Neuronal stem cell (in vitro differentiated cells): ENCODE measurements around the gene TYW1B.
"Not testable (repeated sequence)": the region's sequence is repeated elsewhere in the genome, so short reads cannot be mapped to it uniquely, and the experiment has no call there.

Experiments used
- DNase-seq: peaks from one replicate; pipeline ENCODE4 v3.0.0-alpha.2; 2013; ENCODE audit warnings: low spot score
- H2AFZ ChIP-seq: one replicate; pipeline ENCODE4 v1.6.1; 2013; ENCODE audit warnings: mild to moderate bottlenecking, low read length, inconsistent platforms
- H2AK5ac ChIP-seq: 2 replicates; pipeline ENCODE4 v1.6.1; 2013; ENCODE audit warnings: low read depth, mild to moderate bottlenecking, inconsistent platforms, low read length, moderate library complexity, mixed read lengths
- H2BK120ac ChIP-seq: 2 replicates; pipeline ENCODE4 v1.6.1; 2013; ENCODE audit warnings: low read depth, mild to moderate bottlenecking, inconsistent platforms, low read length, moderate library complexity, mixed read lengths
- H2BK12ac ChIP-seq: one replicate; pipeline ENCODE4 v1.6.1; 2013; ENCODE audit warnings: low read length, inconsistent platforms
- H2BK15ac ChIP-seq: 2 replicates; pipeline ENCODE4 v1.6.1; 2013; ENCODE audit warnings: mild to moderate bottlenecking, low read length, inconsistent platforms, mixed read lengths
- H2BK5ac ChIP-seq: one replicate; pipeline ENCODE4 v1.6.1; 2013; ENCODE audit warnings: inconsistent platforms, mild to moderate bottlenecking, low read length, moderate library complexity
- H3K14ac ChIP-seq: one replicate; pipeline ENCODE4 v1.6.1; 2013; ENCODE audit warnings: low read length, inconsistent platforms
- H3K18ac ChIP-seq: 2 replicates; pipeline ENCODE4 v1.6.1; 2013; ENCODE audit warnings: low read length, inconsistent platforms
- H3K23ac ChIP-seq: 2 replicates; pipeline ENCODE4 v1.6.1; 2013; ENCODE audit warnings: low read depth, mild to moderate bottlenecking, mixed read lengths, low read length, inconsistent platforms; ENCODE audit not compliant: poor library complexity
- H3K27ac ChIP-seq: replicated peaks from 3 replicates; pipeline ENCODE4 v1.5.1; 2013; ENCODE audit warnings: low read length, inconsistent platforms
- H3K27me3 ChIP-seq, 3 experiments: 2 replicates each; pipeline ENCODE4 v1.6.1; 2013; ENCODE audit warnings: low read length in 3 of 3, mild to moderate bottlenecking in 2 of 3, inconsistent platforms in 1 of 3, low read depth in 1 of 3, mixed read lengths in 1 of 3, moderate library complexity in 1 of 3; ENCODE audit not compliant: control insufficient read depth in 3 of 3, insufficient read depth in 3 of 3
- H3K36me3 ChIP-seq, 2 donors: replicated peaks in 1 of 2; 2 replicates each; pipeline ENCODE4 v1.6.1; 2013; ENCODE audit warnings: low read length in 2 of 2; ENCODE audit not compliant: control insufficient read depth in 2 of 2, insufficient read depth in 2 of 2
- H3K4ac ChIP-seq: 2 replicates; pipeline ENCODE4 v1.6.1; 2013; ENCODE audit warnings: inconsistent platforms, mild to moderate bottlenecking, low read length, moderate library complexity
- H3K4me1 ChIP-seq, 2 donors: 1 replicate in 1 of 2; 2 replicates in 1 of 2; pipeline ENCODE4 v1.6.1; 2013; ENCODE audit warnings: low read length in 2 of 2, low read depth in 1 of 2; ENCODE audit not compliant: control insufficient read depth in 2 of 2, insufficient read depth in 1 of 2
- H3K4me2 ChIP-seq: one replicate; pipeline ENCODE4 v1.6.1; 2013; ENCODE audit warnings: mild to moderate bottlenecking, low read length, inconsistent platforms; ENCODE audit not compliant: insufficient read depth, poor library complexity, severe bottlenecking
- H3K4me3 ChIP-seq, 2 donors: 2 replicates each; pipeline ENCODE4 v1.5.1; 2013; ENCODE audit warnings: low read length in 2 of 2, mild to moderate bottlenecking in 2 of 2, inconsistent platforms in 1 of 2, moderate library complexity in 1 of 2
- H3K79me1 ChIP-seq: one replicate; pipeline ENCODE4 v1.6.1; 2013; ENCODE audit warnings: low read depth, mild to moderate bottlenecking, inconsistent platforms, low read length, moderate library complexity
- H3K9ac ChIP-seq: one replicate; pipeline ENCODE4 v1.6.1; 2013; ENCODE audit warnings: mild to moderate bottlenecking, low read depth, low read length, inconsistent platforms; ENCODE audit not compliant: poor library complexity
- H3K9me3 ChIP-seq, 2 donors: replicated peaks in 1 of 2; 2 replicates each; pipeline versions ENCODE3 to v1.6.1; 2013; ENCODE audit warnings: low read length in 2 of 2, mild to moderate bottlenecking in 2 of 2, inconsistent platforms in 1 of 2, low read depth in 1 of 2, mixed read lengths in 1 of 2, moderate library complexity in 1 of 2; ENCODE audit not compliant: control insufficient read depth in 2 of 2, insufficient read depth in 1 of 2
- H4K8ac ChIP-seq: one replicate; pipeline ENCODE4 v1.6.1; 2013; ENCODE audit warnings: low read depth, mild to moderate bottlenecking, inconsistent platforms, low read length, moderate library complexity
- H4K91ac ChIP-seq: one replicate; pipeline ENCODE4 v1.6.1; 2013; ENCODE audit warnings: low read length, low read depth, mild to moderate bottlenecking, inconsistent platforms; ENCODE audit not compliant: poor library complexity
- WGBS, 2 donors: extraction: QIAGEN DNeasy Blood & Tissue Kit; methylation state at CpG; one replicate each; pipeline ENCODE4 v1.1.7; 2013; ENCODE audit warnings: missing lambda C conversion rate in 2 of 2, mixed read lengths in 1 of 2; ENCODE audit not compliant: insufficient read length in 2 of 2, insufficient replicate concordance in 1 of 2; ENCODE audit errors: extremely low coverage in 2 of 2; 5-methylcytosine and 5-hydroxymethylcytosine counted together

Gene TYW1B

DNA sequence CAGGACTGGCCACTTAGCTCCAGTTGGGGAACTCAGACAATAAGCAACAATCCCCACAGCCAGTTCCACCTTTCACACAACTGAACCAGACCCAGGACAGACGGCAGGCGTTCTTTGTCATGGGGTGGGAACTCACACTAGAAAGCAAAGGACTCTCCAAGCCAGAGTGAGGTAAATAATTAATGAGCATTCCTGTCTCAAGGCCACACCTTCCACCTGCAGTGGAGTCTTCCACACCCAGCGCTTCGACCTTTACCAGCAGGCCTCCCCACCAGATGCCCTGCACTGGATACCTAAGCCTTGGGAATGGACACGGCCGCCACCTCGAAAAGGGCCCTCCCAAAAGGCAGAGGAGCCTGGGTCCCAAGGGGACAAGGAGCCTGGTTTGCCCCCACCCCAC is 105.3 kb downstream of the TYW1B start:
- H3K36me3 ChIP-seq, H3K79me1 ChIP-seq, H2AK5ac ChIP-seq, H2BK12ac ChIP-seq, H3K4ac ChIP-seq, H4K91ac ChIP-seq, H3K4me3 ChIP-seq, H2BK15ac ChIP-seq, H3K27me3 ChIP-seq, H3K4me1 ChIP-seq, H3K9me3 ChIP-seq, H3K4me2 ChIP-seq, H2BK5ac ChIP-seq, H3K18ac ChIP-seq, H4K8ac ChIP-seq, H3K23ac ChIP-seq, H3K14ac ChIP-seq, H3K9ac ChIP-seq, DNase-seq, H2BK120ac ChIP-seq, H3K27ac ChIP-seq, H2AFZ ChIP-seq: not testable (repeated sequence)
- no CpG with 5 or more reads among the region's 7 CpGs for WGBS, 2 donors

DNA sequence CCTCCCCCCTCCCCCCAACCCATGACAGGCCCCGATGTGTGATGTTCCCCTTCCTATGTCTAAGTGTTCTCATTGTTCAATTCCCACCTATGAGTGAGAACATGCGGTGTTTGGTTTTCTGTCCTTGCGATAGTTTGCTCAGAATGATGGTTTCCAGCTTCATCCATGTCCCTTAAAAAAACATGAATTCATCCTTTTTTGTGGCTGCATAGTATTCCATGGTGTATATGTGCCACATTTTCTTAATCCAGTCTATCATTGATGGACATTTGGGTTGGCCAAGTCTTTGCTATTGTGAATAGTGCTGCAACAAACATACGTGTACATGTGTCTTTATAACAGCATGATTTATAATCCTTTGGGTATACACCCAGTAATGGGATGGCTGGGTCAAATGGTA is 107.1 kb downstream of the TYW1B start:
- H2BK12ac ChIP-seq, H3K79me1 ChIP-seq, H3K9me3 ChIP-seq, H3K9ac ChIP-seq, H3K23ac ChIP-seq, H3K36me3 ChIP-seq, H3K4me3 ChIP-seq, H4K8ac ChIP-seq, H4K91ac ChIP-seq, H3K4me2 ChIP-seq, H3K18ac ChIP-seq, H3K27me3 ChIP-seq, H3K4me1 ChIP-seq, H2BK15ac ChIP-seq, H3K27ac ChIP-seq, H3K14ac ChIP-seq, H3K4ac ChIP-seq, H2AK5ac ChIP-seq, H2BK5ac ChIP-seq, DNase-seq, H2AFZ ChIP-seq, H2BK120ac ChIP-seq: not testable (repeated sequence)
- no CpG with 5 or more reads among the region's 4 CpGs for WGBS, 2 donors

DNA sequence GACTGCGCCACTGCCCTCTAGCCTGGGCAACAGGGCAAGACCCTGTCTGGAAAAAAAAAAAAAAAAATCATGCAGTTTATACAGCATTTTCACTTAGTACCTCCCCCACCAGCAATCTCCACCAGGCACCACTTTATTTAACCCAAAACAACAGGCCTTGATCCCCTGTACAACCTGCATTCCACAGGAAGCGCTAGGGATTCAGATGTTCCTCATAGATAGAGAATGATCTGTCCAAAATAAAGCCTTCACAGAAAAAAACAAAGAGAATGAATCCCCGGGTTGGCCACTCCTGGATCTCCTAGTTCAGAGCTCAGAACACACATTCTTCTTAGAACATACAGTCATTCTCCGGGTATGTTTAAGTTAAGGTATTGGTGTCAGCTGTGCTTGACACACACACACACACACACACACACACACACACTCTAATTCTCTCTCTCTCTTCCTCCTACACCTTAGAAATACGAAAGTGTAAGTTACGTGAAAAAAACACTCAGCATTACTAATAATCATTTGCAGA is 110.7 kb downstream of the TYW1B start:
- not testable (repeated sequence) for H3K4me3 ChIP-seq, H4K91ac ChIP-seq, H3K4ac ChIP-seq, H3K4me1 ChIP-seq, H2AK5ac ChIP-seq, H3K4me2 ChIP-seq, H3K27me3 ChIP-seq, H2BK15ac ChIP-seq, H3K9me3 ChIP-seq, H2BK12ac ChIP-seq, H3K36me3 ChIP-seq, H2BK120ac ChIP-seq, H3K23ac ChIP-seq, H3K14ac ChIP-seq, H2BK5ac ChIP-seq, H3K79me1 ChIP-seq, H4K8ac ChIP-seq, DNase-seq, H2AFZ ChIP-seq, H3K9ac ChIP-seq, H3K18ac ChIP-seq, H3K27ac ChIP-seq
- no CpG with 5 or more reads among the region's 6 CpGs for WGBS, 2 donors

DNA sequence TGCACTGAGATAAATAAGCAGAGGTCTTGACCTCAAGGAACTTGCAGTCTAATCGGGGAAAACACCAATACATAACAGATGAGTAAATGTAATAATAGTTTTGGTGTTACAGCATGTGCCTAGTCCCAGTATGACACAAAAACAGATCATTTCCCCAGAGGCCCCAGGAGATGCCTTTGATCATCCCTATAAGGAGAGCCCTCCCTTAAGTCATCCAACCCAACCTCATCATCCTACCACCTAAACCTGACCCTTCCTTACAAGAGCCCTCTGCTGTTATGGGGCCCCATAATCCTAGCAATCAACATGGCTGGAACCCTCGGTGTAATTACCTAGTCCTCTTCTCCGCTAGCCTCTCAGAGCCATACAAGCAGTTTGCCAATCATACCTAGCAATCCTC is 116.1 kb downstream of the TYW1B start:
- H2BK120ac ChIP-seq, H3K4ac ChIP-seq, H3K18ac ChIP-seq, H3K36me3 ChIP-seq, H2BK5ac ChIP-seq, H4K8ac ChIP-seq, H3K23ac ChIP-seq, H2AFZ ChIP-seq, H3K27me3 ChIP-seq, H2AK5ac ChIP-seq, DNase-seq, H3K27ac ChIP-seq, H4K91ac ChIP-seq, H2BK12ac ChIP-seq, H3K9ac ChIP-seq, H3K4me1 ChIP-seq, H3K79me1 ChIP-seq, H3K14ac ChIP-seq, H3K4me2 ChIP-seq, H2BK15ac ChIP-seq, H3K4me3 ChIP-seq, H3K9me3 ChIP-seq: not testable (repeated sequence)
- WGBS, 2 donors: no CpG with 5 or more reads among the region's 3 CpGs
